HL-60 (cell line): ENCODE measurements around the gene CDK6.

Experiments used
- DNase-seq, 2 experiments: peaks; one replicate each; pipeline ENCODE4 v3.0.0-alpha.2; 2010 to 2020; ENCODE audit warnings: low read depth in 1 of 2, low spot score in 1 of 2
- H3K27ac ChIP-seq: fragments of 250-450 bp; sonication (Bioruptor Pico); replicated peaks from 2 replicates; pipeline ENCODE4 v1.5.1; 2020; ENCODE audit warnings: mild to moderate bottlenecking, moderate library complexity
- H3K27me3 ChIP-seq: fragments of 250-450 bp; sonication (Bioruptor Pico); 2 replicates; pipeline ENCODE4 v1.5.1; 2021; ENCODE audit warnings: mild to moderate bottlenecking, moderate library complexity; ENCODE audit not compliant: insufficient read depth, poor library complexity, severe bottlenecking
- H3K4me3 ChIP-seq: replicated peaks from 2 replicates; pipeline ENCODE4 v1.5.1; 2011; ENCODE audit warnings: mild to moderate bottlenecking, control low read depth, low read length; ENCODE audit not compliant: insufficient read depth
- CTCF ChIP-seq: IDR thresholded peaks from one replicate; pipeline ENCODE4 v1.5.1; 2011; ENCODE audit warnings: low read length, control low read depth, inconsistent platforms; ENCODE audit not compliant: insufficient read depth
- GABPA ChIP-seq: IDR thresholded peaks from 2 replicates; pipeline ENCODE4 v1.6.1; 2012; ENCODE audit warnings: low read depth
- POLR2AphosphoS5 ChIP-seq: IDR thresholded peaks from 2 replicates; pipeline ENCODE4 v1.6.1; 2012; ENCODE audit warnings: low read depth
- REST ChIP-seq: IDR thresholded peaks from 2 replicates; pipeline ENCODE4 v1.6.1; 2012; ENCODE audit warnings: low read depth; ENCODE audit not compliant: insufficient replicate concordance
- SPI1 ChIP-seq: IDR thresholded peaks from 2 replicates; pipeline ENCODE4 v1.6.1; 2012; ENCODE audit warnings: low read depth, mild to moderate bottlenecking, borderline replicate concordance

Gene CDK6

GRCh38 chr7:92681633-92682032 lies 154.7 kb downstream of the CDK6 start:
- no peaks in the 10 kb centered on the region for H3K27me3 ChIP-seq
- H3K27ac ChIP-seq = no peak overlapping the region
- no peak for DNase-seq
- TF ChIP-seq GABPA = no peak
- no peak for TF ChIP-seq REST
- TF ChIP-seq SPI1 = no peak
- no peak for TF ChIP-seq CTCF
- TF ChIP-seq POLR2AphosphoS5 = no peak
- H3K4me3 ChIP-seq = no peak overlapping the region

GRCh38 chr7:92680442-92680841 lies 155.9 kb downstream of the CDK6 start:
- no peak overlapping the region for H3K27ac ChIP-seq
- peak in 1 of 2 experiments; percentile 3 for DNase-seq
- no peak overlapping the region for H3K4me3 ChIP-seq
- H3K27me3 ChIP-seq = no peaks in the 10 kb centered on the region
- TF ChIP-seq REST (no peak), POLR2AphosphoS5 (no peak), CTCF (no peak), GABPA (no peak), SPI1 (no peak)

DNA sequence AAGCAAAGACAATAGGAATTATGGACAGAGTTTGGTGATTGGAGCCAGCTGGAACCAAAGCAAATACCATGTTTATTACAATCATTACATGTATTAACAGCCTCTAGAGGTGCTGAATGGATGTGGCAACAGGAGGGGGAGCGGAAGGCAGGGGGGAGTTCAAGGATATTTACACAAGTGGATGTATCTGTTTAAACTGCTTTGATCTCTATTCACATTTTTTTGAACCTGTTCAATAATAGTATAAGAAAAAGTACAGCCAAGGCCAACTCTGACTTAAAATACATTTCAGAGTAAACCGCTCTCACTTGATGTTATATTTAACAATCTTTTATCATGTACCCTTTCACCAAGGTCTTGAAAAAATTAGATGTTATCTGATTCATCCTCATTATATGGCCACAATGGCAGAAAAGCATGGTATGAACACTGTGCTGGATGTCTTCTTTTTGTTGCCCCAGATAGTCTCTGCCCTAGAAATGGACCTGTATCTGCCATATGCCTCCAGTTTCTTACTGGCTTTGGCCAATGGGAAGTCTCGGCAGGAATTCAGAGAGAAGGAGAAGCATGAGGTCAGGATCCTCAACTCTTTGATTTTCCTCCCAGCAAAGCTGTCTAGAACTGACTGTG lies 158.0 kb downstream of the CDK6 start:
- TF ChIP-seq POLR2AphosphoS5 (no peak), CTCF (no peak), REST (no peak), SPI1 (no peak), GABPA (no peak)
- H3K27me3 ChIP-seq = no peaks in the 10 kb centered on the region
- DNase-seq = no peak
- H3K27ac ChIP-seq = no peak overlapping the region
- H3K4me3 ChIP-seq = no peak overlapping the region
